Lower lobe of right lung (tissue), 2 donors: ENCODE data around the gene LY86. TPM values are rescaled to one million over a fixed set of nuclear protein-coding genes. Genes with fewer than 3 reads are reported as not detected.

ENCODE experiments used
- ATAC-seq, 2 donors: fragments of 200-7000 bp; cut with Tn5 transposase; one replicate each; pipeline ENCODE4 v1.9.1; 2020 to 2022; ENCODE audit warnings: mild to moderate bottlenecking in 2 of 2, moderate library complexity in 2 of 2
- DNase-seq: peaks from one replicate; pipeline ENCODE4 v3.0.0-alpha.2; 2020
- H3K27ac ChIP-seq: fragments of 200-600 bp; one replicate; pipeline ENCODE4 v1.8.0; 2022
- H3K27me3 ChIP-seq: fragments of 200-600 bp; one replicate; pipeline ENCODE4 v1.8.0; 2022; ENCODE audit warnings: low read depth
- H3K36me3 ChIP-seq: fragments of 200-600 bp; one replicate; pipeline ENCODE4 v1.8.0; 2022; ENCODE audit warnings: mild to moderate bottlenecking
- H3K4me1 ChIP-seq: fragments of 200-600 bp; one replicate; pipeline ENCODE4 v1.8.0; 2022
- H3K4me3 ChIP-seq: fragments of 200-600 bp; one replicate; pipeline ENCODE4 v1.8.0; 2022; ENCODE audit warnings: mild to moderate bottlenecking
- H3K9me3 ChIP-seq: fragments of 200-600 bp; one replicate; pipeline ENCODE4 v1.8.0; 2022
- intact Hi-C: fragments of 100-400 bp; cut with DNase I; formaldehyde crosslinking; loops from one replicate; pipeline ENCODE4 v1.11.0; 2022
- total RNA-seq: library from RNA; stranded (reverse); fragmentation: NEBNext Ultra II Directional; extraction: Animal tissue kit (Norgen Biotek cat#: 25700); gene quantifications from one replicate; pipeline ENCODE4 v1.2.1, GENCODE V29; 2021
- TF ChIP-seq, protein P1 (sequence below): fragments of 200-600 bp; IDR thresholded peaks from one replicate; pipeline ENCODE4 v1.8.0; 2022; ENCODE audit warnings: antibody characterized with exemption, mild to moderate bottlenecking
- donor health status: DM: no; HTN: yes; CAD: no; lungs with severe emphysema.

Gene LY86
- total RNA-seq, 1 donor from 2014 or later, result 20.2 TPM

DNA sequence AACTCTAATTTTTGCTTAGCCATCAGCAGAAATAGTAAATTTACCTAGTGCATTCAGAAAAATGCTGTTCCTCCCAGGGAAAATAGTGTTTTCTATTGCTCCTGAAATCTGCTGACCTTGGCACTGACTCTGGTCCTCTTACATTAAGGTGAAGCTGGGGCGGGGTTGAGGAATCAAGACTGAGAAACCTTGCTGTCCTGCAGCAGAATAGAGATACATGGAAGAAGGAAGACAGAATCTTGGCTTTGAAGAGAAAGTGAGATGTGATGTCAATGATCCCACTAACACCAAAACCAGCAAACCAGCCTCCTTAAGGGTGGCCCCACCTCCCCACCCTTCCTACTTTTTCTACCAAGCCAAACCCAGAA is 840 bp upstream of the LY86 start:
- TF ChIP-seq, protein P1, sequence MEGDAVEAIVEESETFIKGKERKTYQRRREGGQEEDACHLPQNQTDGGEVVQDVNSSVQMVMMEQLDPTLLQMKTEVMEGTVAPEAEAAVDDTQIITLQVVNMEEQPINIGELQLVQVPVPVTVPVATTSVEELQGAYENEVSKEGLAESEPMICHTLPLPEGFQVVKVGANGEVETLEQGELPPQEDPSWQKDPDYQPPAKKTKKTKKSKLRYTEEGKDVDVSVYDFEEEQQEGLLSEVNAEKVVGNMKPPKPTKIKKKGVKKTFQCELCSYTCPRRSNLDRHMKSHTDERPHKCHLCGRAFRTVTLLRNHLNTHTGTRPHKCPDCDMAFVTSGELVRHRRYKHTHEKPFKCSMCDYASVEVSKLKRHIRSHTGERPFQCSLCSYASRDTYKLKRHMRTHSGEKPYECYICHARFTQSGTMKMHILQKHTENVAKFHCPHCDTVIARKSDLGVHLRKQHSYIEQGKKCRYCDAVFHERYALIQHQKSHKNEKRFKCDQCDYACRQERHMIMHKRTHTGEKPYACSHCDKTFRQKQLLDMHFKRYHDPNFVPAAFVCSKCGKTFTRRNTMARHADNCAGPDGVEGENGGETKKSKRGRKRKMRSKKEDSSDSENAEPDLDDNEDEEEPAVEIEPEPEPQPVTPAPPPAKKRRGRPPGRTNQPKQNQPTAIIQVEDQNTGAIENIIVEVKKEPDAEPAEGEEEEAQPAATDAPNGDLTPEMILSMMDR, result no peak
- no peak overlapping the region for H3K27ac ChIP-seq
- ATAC-seq (no peak), DNase-seq (no peak)
- no peak overlapping the region for H3K4me3 ChIP-seq
- no peaks in the 10 kb centered on the region for H3K27me3 ChIP-seq
- H3K4me1 ChIP-seq, result peaks cover 16% of the 10 kb centered on the region
- no peaks in the 10 kb centered on the region for H3K9me3 ChIP-seq
- intact Hi-C loops, result no loop called here
- H3K36me3 ChIP-seq, result no peaks in the 10 kb centered on the region

DNA sequence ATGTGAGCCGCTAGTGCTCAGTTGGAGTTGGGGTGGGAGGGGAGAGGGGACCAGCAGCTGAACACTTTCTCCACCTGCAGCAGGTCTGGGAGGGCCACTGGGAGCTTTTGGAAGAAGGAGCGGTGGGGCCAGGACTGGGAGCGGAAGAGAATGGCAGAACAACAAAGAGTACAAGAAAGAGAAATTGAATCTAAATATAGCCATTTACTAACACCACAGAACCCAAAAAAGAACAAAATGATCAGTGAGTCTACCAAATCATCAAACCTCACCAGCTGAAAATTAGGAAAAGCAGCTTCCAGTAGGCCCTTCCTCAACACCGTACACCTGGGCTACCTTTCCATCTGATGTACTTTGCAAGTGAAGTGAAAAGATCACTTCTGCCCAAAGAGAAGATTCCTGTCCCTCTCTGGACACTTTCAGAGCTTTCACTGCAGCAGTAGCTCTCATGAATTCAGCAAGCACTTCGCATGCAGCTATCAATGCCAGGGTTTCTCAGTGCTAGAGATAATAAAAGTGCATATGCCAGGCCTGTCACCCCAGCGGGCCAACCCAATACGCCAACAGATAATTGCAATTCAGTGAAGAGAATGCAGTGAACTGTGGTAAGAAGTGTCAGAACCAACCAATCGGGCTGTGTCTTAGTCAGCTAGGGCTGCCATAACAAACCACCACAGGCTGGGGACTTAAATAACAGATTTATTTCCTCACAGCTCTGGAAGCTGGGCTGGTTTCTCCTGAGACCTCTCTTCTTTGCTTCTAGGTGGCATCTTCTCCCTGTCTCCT is 597 bp downstream of the LY86 start:
- no peak for DNase-seq
- Histone ChIP-seq H3K27me3 (no peaks in the 10 kb centered on the region), H3K27ac (peak overlapping the region; percentile 64), H3K36me3 (no peaks in the 10 kb centered on the region), H3K4me1 (peaks cover 30% of the 10 kb centered on the region), H3K4me3 (peak overlapping the region; percentile 37), H3K9me3 (no peaks in the 10 kb centered on the region)
- intact Hi-C loops, result no loop called here
- ATAC-seq, result no peak
- TF ChIP-seq, protein P1, result no peak

DNA sequence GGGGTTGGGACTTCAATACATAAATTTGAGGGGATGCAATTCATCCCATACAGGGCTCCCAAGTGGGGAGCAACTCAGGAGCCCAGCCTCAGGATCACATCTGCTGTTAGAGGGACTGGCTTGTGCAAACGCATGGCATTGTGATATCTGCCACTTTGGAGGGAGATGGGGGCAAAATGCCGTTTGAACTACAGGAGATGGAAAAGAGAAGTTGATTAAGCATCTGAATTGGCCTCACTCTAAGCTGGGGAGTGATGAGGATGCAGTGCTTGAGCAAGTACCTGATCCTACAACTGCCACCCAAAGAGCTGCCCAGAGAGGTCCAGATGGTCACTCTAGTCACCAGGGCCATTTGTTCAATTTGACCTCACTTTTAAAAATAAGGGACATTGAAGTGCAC is 2.0 kb downstream of the LY86 start:
- ATAC-seq (no peak), DNase-seq (no peak)
- Histone ChIP-seq H3K9me3 (no peaks in the 10 kb centered on the region), H3K27me3 (no peaks in the 10 kb centered on the region), H3K27ac (no peak overlapping the region), H3K36me3 (no peaks in the 10 kb centered on the region), H3K4me1 (peaks cover 35% of the 10 kb centered on the region), H3K4me3 (no peak overlapping the region)
- intact Hi-C loops, result no loop called here
- TF ChIP-seq, protein P1, result no peak

DNA sequence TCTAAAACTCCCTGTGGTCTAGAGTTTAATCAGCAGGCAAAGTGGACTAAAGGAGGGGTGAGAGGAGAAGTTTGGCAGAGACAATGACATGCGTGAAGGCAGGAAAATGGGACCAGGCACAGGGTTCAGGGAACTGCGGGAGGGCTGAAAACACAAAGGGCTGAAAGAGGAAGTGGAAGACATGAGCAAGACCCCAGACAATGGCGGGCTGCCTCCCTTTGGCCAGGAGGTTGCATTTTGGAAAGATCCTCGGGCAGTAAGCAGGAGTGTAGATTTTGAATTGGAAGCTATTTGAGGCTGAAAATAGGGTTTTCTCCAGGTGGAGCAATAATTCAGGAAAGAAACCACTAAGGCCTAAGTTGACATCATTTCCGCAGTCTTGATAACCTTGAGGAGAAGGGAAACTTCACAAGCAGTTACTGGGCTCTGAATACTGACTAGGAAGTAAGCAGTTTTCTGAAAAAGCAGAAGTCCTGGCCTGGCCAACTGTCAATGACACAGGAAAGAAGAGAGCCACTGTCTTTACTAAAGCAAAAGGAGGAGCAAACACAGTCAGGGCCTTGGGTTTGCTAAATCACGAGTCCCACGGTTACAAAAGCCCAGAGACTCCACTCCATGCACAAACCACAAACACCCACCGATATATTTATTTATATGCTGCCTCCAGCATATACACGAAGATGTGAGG is 3.4 kb downstream of the LY86 start:
- ATAC-seq (peak; percentile 81 to 88), DNase-seq (no peak)
- Histone ChIP-seq H3K4me1 (peaks cover 49% of the 10 kb centered on the region), H3K4me3 (no peak overlapping the region), H3K27me3 (no peaks in the 10 kb centered on the region), H3K27ac (peak overlapping the region; percentile 75), H3K36me3 (no peaks in the 10 kb centered on the region), H3K9me3 (no peaks in the 10 kb centered on the region)
- intact Hi-C loops, result no loop called here
- TF ChIP-seq, protein P1, result no peak

DNA sequence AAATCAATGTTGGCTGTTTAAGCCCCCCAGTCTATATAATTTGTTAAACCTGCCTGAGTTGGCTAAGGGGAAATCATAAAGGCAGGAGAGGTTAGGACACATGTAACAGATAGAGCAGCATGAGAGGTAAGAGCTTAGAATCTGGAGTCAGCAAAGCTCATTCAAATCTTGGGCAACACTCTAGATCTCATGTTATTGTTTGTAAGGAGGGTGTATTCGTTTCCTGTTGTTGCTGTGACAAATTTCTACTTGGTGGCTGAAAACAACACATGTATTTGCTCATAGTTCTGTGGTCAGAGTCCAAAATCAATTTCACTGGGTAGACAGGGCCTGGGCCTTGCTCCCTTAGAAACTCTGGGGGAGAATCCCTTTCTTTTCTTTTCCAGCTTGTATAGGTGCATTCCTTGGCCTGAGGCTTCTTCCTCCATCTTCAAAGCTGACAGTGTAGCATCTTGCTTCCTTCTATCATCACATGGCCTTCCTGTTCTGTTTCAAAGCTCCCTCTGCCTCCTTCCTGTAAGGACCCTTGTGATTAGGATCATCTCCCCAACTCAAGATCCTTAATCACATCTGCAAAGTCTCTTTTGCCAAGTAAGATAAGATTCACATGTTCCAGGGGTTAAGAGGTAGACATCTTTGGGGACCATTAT is 4.4 kb downstream of the LY86 start:
- ATAC-seq, result no peak
- TF ChIP-seq, protein P1, result no peak
- Histone ChIP-seq H3K4me1 (peaks cover 55% of the 10 kb centered on the region), H3K36me3 (no peaks in the 10 kb centered on the region), H3K27me3 (no peaks in the 10 kb centered on the region), H3K9me3 (no peaks in the 10 kb centered on the region), H3K27ac (peak overlapping the region; percentile 75), H3K4me3 (no peak overlapping the region)
- no peak for DNase-seq
- intact Hi-C loops, result no loop called here
